Testis (tissue), 3 donors: Measurements from ENCODE around the gene ADAM12. TPM values are rescaled to one million over a fixed set of nuclear protein-coding genes. Genes with fewer than 3 reads are reported as not detected.

Experiments used
- DNase-seq: peaks from one replicate; pipeline ENCODE4 v3.0.0-alpha.2; 2019
- H3K27ac ChIP-seq, 2 donors: fragments of 200-600 bp; sonication (generic); one replicate each; pipeline ENCODE4 v1.5.1; 2019
- H3K27me3 ChIP-seq: fragments of 200-600 bp; sonication (generic); one replicate; pipeline ENCODE4 v1.5.1; 2019
- H3K36me3 ChIP-seq: fragments of 200-600 bp; sonication (generic); one replicate; pipeline ENCODE4 v1.5.1; 2017; ENCODE audit warnings: low read depth; ENCODE audit errors: missing control alignments
- H3K4me1 ChIP-seq: fragments of 200-600 bp; sonication (generic); one replicate; pipeline ENCODE4 v1.5.1; 2019
- H3K4me3 ChIP-seq, 2 donors: fragments of 200-600 bp; sonication (generic); one replicate each; pipeline ENCODE4 v1.5.1; 2017 to 2019
- H3K9me3 ChIP-seq: fragments of 200-600 bp; sonication (generic); one replicate; pipeline ENCODE4 v1.5.1; 2017
- POLR2A ChIP-seq: fragments of 450-650 bp; IDR thresholded peaks from one replicate; pipeline ENCODE4 v1.6.1; 2017; ENCODE audit warnings: antibody characterized with exemption, mild to moderate bottlenecking, moderate library complexity
- WGBS, 2 donors: methylation state at CpG; one replicate each; pipeline ENCODE4 v1.1.5; 2018; 5-methylcytosine and 5-hydroxymethylcytosine counted together
- intact Hi-C: fragments of 100-400 bp; cut with DNase I; formaldehyde crosslinking; loops from one replicate; pipeline ENCODE4 v1.15.1; 2023; ENCODE audit warnings: low total_unique reads
- polyA plus RNA-seq: library from polyadenylated mRNA; stranded (reverse); fragments of 350-450 nt; fragmentation: Illumina TruSeq; extraction: RNeasy Lipid Tissue Mini Kit (QIAGEN cat#74804); gene quantifications from one replicate; pipeline ENCODE4 v1.2.3, GENCODE V29; 2014; ENCODE audit warnings: low read depth, low replicate concordance; ENCODE audit not compliant: insufficient read depth
- total RNA-seq, 2 donors: library from RNA; depleted of rRNA; stranded (reverse); fragments of >200 nt; gene quantifications; one replicate each; pipeline ENCODE4 v1.2.3, GENCODE V29; 2016
- TF ChIP-seq, protein P1 (sequence below), 3 experiments: fragments of 450-650 bp in 2 of 3; fragments of 200-600 bp in 1 of 3; sonication (generic) in 1 of 3; IDR thresholded peaks; one replicate each; pipeline ENCODE4 v1.5.1; 2016 to 2019; ENCODE audit warnings: antibody characterized with exemption in 3 of 3, mild to moderate bottlenecking in 2 of 3, moderate library complexity in 1 of 3

Gene ADAM12
- total and polyA plus RNA-seq, 3 donors from 2014 or later = 2.8 to 9.2 (median 6.1) TPM

DNA sequence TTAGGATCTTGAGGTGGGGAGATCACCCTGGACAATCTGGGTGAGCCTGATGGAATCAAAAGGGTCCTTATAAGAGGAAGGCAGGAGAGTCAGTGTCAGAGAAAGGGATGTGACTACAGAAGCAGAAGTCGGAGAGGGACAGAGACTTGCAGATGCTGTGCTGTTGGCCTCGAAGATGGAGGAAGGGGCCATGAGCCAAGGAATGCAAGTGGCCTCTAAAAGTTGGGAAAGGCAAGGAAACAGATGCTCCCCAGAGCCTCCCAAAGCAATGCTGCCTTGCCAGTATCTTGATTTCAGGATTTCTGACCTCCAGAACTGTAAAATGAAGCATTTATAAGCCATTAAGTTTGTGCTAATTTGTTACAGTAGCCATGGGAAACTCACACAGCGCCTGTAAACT, 326.8 kb downstream of the ADAM12 start:
- TF ChIP-seq, protein P1, sequence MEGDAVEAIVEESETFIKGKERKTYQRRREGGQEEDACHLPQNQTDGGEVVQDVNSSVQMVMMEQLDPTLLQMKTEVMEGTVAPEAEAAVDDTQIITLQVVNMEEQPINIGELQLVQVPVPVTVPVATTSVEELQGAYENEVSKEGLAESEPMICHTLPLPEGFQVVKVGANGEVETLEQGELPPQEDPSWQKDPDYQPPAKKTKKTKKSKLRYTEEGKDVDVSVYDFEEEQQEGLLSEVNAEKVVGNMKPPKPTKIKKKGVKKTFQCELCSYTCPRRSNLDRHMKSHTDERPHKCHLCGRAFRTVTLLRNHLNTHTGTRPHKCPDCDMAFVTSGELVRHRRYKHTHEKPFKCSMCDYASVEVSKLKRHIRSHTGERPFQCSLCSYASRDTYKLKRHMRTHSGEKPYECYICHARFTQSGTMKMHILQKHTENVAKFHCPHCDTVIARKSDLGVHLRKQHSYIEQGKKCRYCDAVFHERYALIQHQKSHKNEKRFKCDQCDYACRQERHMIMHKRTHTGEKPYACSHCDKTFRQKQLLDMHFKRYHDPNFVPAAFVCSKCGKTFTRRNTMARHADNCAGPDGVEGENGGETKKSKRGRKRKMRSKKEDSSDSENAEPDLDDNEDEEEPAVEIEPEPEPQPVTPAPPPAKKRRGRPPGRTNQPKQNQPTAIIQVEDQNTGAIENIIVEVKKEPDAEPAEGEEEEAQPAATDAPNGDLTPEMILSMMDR (IDR thresholded peaks at IDR 0.05) = no peak
- no peak for TF ChIP-seq POLR2A
- Histone ChIP-seq H3K27me3 (no peaks in the 10 kb centered on the region), H3K27ac (no peak overlapping the region), H3K36me3 (no peaks in the 10 kb centered on the region), H3K4me3 (no peak overlapping the region), H3K9me3 (no peaks in the 10 kb centered on the region), H3K4me1 (no peaks in the 10 kb centered on the region)
- intact Hi-C loops = no loop called here
- DNase-seq = no peak
- 82 to 94% methylated on average over 3 of the region's 3 CpGs for WGBS, 2 donors

DNA sequence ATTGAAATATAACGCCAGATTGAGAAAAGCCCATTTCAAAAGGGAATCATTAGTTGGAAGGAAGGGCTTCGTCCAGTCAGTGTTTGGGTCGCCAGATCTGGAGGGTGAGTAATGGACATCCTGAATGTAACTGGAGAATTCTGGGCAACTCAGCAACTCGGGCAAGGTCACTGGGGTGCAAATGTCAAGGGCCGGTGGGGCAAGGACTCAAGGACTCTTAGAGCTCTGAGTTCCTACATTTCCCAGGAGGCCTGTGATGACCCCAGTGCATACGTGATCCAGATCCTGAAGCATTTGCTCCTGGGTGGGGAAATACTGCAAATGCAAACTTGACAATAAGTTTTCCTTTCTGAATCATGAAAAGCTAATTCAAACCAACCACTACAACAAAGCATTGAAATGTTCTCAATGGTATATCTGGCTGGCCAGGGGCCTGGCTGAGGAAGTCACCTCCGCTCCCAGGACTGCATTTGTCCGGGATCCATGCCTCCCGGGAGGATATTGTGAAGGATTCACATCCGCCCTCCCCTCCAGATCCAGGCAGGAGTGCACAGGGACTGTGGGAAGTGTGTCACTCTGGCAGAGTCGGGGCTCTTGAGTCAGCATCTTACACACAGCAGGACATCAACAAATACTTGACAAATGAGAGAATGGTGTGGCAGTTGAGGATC, 327.9 kb downstream of the ADAM12 start:
- DNase-seq = peak; percentile 55
- WGBS, 2 donors = 39 to 70% methylated on average over 6 to 11 of the region's 11 CpGs
- Histone ChIP-seq H3K27ac (no peak overlapping the region), H3K4me1 (no peaks in the 10 kb centered on the region), H3K36me3 (no peaks in the 10 kb centered on the region), H3K4me3 (no peak overlapping the region), H3K27me3 (no peaks in the 10 kb centered on the region), H3K9me3 (no peaks in the 10 kb centered on the region)
- no peak for TF ChIP-seq POLR2A
- TF ChIP-seq, protein P1 (IDR thresholded peaks at IDR 0.05) = no peak
- intact Hi-C loops = no loop called here

DNA sequence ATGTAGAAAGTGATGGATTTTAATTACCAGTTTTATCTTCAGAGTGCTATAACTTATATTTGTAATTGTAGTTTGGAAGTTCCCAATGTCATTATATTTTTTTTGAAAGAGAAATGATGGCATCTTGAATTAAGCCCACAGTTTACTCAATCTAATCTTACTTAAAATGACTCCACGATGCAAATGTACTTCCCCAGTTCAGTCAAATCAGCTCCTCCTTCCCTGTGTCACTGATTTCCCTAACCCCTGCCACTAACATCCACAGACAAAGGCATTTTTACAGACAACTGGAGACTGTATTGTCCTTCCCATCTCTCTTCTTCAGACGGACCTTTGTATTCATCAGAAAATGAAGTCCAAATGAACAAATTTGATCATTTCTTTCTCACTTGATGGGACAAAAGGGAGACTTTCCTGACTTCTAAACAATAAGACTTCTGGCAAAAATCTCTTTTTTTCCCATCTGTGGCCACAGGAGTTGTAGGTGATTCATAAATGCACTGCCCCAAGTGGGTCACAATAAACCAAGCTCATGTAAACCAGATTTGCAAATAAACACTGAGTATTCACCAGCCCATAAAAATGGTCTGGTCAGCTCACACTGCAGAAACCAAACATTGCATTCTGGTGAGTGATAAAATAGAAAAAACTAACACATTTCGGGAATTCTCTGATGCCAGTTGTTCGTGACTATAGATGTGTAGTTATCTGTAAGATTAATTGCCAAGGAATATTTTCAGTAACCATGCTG, 329.0 kb downstream of the ADAM12 start:
- no peaks in the 10 kb centered on the region for H3K4me1 ChIP-seq
- intact Hi-C loops = no loop called here
- H3K36me3 ChIP-seq = no peaks in the 10 kb centered on the region
- no peak overlapping the region for H3K27ac ChIP-seq
- H3K9me3 ChIP-seq = no peaks in the 10 kb centered on the region
- TF ChIP-seq, protein P1 (IDR thresholded peaks at IDR 0.05) = no peak
- TF ChIP-seq POLR2A = no peak
- no peak for DNase-seq
- no peaks in the 10 kb centered on the region for H3K27me3 ChIP-seq
- no peak overlapping the region for H3K4me3 ChIP-seq
- 34 to 59% methylated on average over 4 of the region's 4 CpGs for WGBS, 2 donors

DNA sequence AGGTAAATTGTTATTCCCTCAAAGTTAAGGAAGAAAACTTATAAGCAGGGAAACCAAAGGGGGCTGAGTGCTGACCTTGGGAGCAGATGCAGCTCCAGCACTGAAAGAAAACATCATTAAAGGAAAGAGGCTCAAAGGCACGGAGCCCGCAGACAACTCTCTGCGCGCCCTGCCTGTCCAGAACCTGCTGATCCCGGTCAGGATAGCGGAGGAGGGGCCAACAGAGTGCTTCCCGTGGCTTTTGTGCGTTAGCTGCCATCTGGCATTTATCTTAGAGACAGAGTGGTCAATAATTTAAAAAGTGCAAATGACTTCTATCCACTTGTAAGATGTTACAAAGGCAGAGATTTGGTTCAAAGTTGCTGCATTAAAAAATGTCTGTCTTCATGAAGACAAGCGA, 329.8 kb downstream of the ADAM12 start:
- H3K36me3 ChIP-seq = no peaks in the 10 kb centered on the region
- DNase-seq = no peak
- intact Hi-C loops = no loop called here
- no peak overlapping the region for H3K27ac ChIP-seq
- H3K9me3 ChIP-seq = no peaks in the 10 kb centered on the region
- TF ChIP-seq, protein P1 (IDR thresholded peaks at IDR 0.05) = no peak
- TF ChIP-seq POLR2A = no peak
- no peaks in the 10 kb centered on the region for H3K27me3 ChIP-seq
- H3K4me1 ChIP-seq = no peaks in the 10 kb centered on the region
- no peak overlapping the region for H3K4me3 ChIP-seq
- WGBS, 2 donors = 35% methylated on average over 9 of the region's 9 CpGs
